Caco-2 (cell line): ENCODE results near the gene MAMDC4. TPM values are rescaled to one million over a fixed set of nuclear protein-coding genes. Genes with fewer than 3 reads are reported as not detected.

Experiments used
- BruUV-seq: library from RNA; stranded (reverse); fragments of 400-500 nt; replicated peaks from 2 replicates; lab custom pipeline; 2021; lab: Mats Ljungman, UMichigan
- CTCF ChIA-PET: fragments of 300-600 bp; sonication (Branson Sonifier 250); formaldehyde crosslinking; loops from one replicate; lab custom pipeline; 2022; ENCODE audit warnings: antibody characterized with exemption; lab: Charles Lee
- POLR2A ChIA-PET: fragments of 300-600 bp; sonication (Branson Sonifier 250); formaldehyde crosslinking; loops from one replicate; lab custom pipeline; 2022; ENCODE audit warnings: antibody characterized with exemption; lab: Charles Lee
- DNase-seq, 2 experiments: peaks; one replicate each; pipeline versions ENCODE4 v3.0.0 to v3.0.0-alpha.2; 2020 to 2022
- H3K27me3 ChIP-seq: replicated peaks from 2 replicates; pipeline ENCODE4 v1.6.0; 2011; ENCODE audit warnings: low read length; ENCODE audit not compliant: control insufficient read depth, insufficient read depth
- H3K36me3 ChIP-seq: 2 replicates; pipeline ENCODE4 v1.5.1; 2011; ENCODE audit warnings: low read length; ENCODE audit not compliant: control insufficient read depth, insufficient read depth
- H3K4me1 ChIP-seq: fragments of 250-450 bp; sonication (Bioruptor Pico); 2 replicates; pipeline ENCODE4 v1.5.1; 2020; ENCODE audit warnings: mild to moderate bottlenecking
- H3K4me3 ChIP-seq: 2 replicates; pipeline ENCODE4 v1.5.1; 2011; ENCODE audit warnings: low read depth, mild to moderate bottlenecking, control low read depth, low read length
- H3K9me3 ChIP-seq: fragments of 250-450 bp; sonication (Bioruptor Pico); 2 replicates; pipeline ENCODE4 v1.5.1; 2020; ENCODE audit warnings: mild to moderate bottlenecking, moderate library complexity
- H3K27ac Mint-ChIP-seq: one replicate; pipeline ENCODE4 v1.8.0; 2022; ENCODE audit warnings: mixed read lengths; ENCODE audit not compliant: unreplicated experiment
- H3K27me3 Mint-ChIP-seq: one replicate; pipeline ENCODE4 v1.8.0; 2022; ENCODE audit warnings: mixed read lengths; ENCODE audit not compliant: insufficient read depth, unreplicated experiment
- H3K36me3 Mint-ChIP-seq: one replicate; pipeline ENCODE4 v1.8.0; 2022; ENCODE audit warnings: mild to moderate bottlenecking, mixed read lengths; ENCODE audit not compliant: insufficient read depth, unreplicated experiment
- H3K4me1 Mint-ChIP-seq: one replicate; pipeline ENCODE4 v1.8.0; 2022; ENCODE audit warnings: low read depth, mixed read lengths; ENCODE audit not compliant: unreplicated experiment
- H3K4me3 Mint-ChIP-seq: one replicate; pipeline ENCODE4 v1.8.0; 2022; ENCODE audit warnings: mild to moderate bottlenecking, moderate library complexity, mixed read lengths; ENCODE audit not compliant: unreplicated experiment
- H3K9me3 Mint-ChIP-seq: one replicate; pipeline ENCODE4 v1.8.0; 2022; ENCODE audit warnings: mixed read lengths; ENCODE audit not compliant: unreplicated experiment
- CTCF ChIP-seq, 2 experiments: fragments of 200-600 bp in 1 of 2; IDR thresholded peaks; 1 replicate in 1 of 2; 2 replicates in 1 of 2; pipeline versions ENCODE4 v1.5.1 to v1.8.0; 2011 to 2022; ENCODE audit warnings: antibody characterized with exemption in 1 of 2, control low read depth in 1 of 2, inconsistent platforms in 1 of 2, low read depth in 1 of 2, low read length in 1 of 2, mild to moderate bottlenecking in 1 of 2, moderate library complexity in 1 of 2; ENCODE audit not compliant: insufficient read depth in 1 of 2, severe bottlenecking in 1 of 2, unreplicated experiment in 1 of 2
- intact Hi-C: fragments of 100-400 bp; cut with micrococcal nuclease; formaldehyde crosslinking; loops from one replicate; pipeline ENCODE4 v1.10.0; 2022; ENCODE audit not compliant: unreplicated experiment
- total RNA-seq: library from RNA; stranded (reverse); gene quantifications from 2 replicates; pipeline ENCODE4 v1.2.3, GENCODE V29; 2022

The MAMDC4 gene
- total RNA-seq, 1 experiment from 2014 or later: 8.8 TPM

GRCh38 chr9:136849960-136850865, 1.9 kb upstream of the MAMDC4 start:
- no peaks in the 10 kb centered on the region for H3K9me3 ChIP-seq
- H3K27ac Mint-ChIP-seq: peak overlapping the region; percentile 87
- no peaks in the 10 kb centered on the region for H3K27me3 Mint-ChIP-seq
- H3K27me3 ChIP-seq: no peaks in the 10 kb centered on the region
- peaks cover 8% of the 10 kb centered on the region; the same call in 1 of the 2 replicates for H3K4me1 ChIP-seq
- BruUV-seq: TSS peak; percentile 70
- POLR2A ChIA-PET: no interaction called here
- H3K4me3 Mint-ChIP-seq: peak overlapping the region; percentile 97
- no peak for TF ChIP-seq CTCF (IDR thresholded peaks at IDR 0.05; ENCODE audit: insufficient read depth in 1 of 2, low read depth in 1 of 2, low read length in 1 of 2, severe bottlenecking in 1 of 2, unreplicated experiment in 1 of 2)
- H3K9me3 Mint-ChIP-seq: no peaks in the 10 kb centered on the region
- no peaks in the 10 kb centered on the region for H3K4me1 Mint-ChIP-seq
- H3K36me3 Mint-ChIP-seq: peaks cover 67% of the 10 kb centered on the region
- H3K36me3 ChIP-seq: peaks cover 1% of the 10 kb centered on the region; the same call in 1 of the 2 replicates
- CTCF ChIA-PET: interaction anchor here (0.6 kb wide), 1 partner anchor 123 kb away, joined by 3 read pairs; no protein-coding TSS in a partner anchor
- no peak for DNase-seq
- peak overlapping the region; percentile 67 for H3K4me3 ChIP-seq
- intact Hi-C loops: loop anchor here (1.0 to 10.0 kb wide), 3 partner anchors 16 to 95 kb away; partner anchors contain the start of genes C8G, EDF1, FBXW5 and RABL6

- H3K4me3 Mint-ChIP-seq: peak overlapping the region; percentile 45
- H3K27me3 ChIP-seq: no peaks in the 10 kb centered on the region
- no peak overlapping the region for H3K4me3 ChIP-seq
- peaks cover 71% of the 10 kb centered on the region for H3K36me3 Mint-ChIP-seq
- ChIA-PET POLR2A (interaction anchor here (0.6 kb wide), 1 partner anchor 31 kb away, joined by 3 read pairs; no protein-coding TSS in a partner anchor), CTCF (no interaction called here)
- DNase-seq: no peak
- no peak for TF ChIP-seq CTCF (IDR thresholded peaks at IDR 0.05; ENCODE audit: insufficient read depth in 1 of 2, low read depth in 1 of 2, low read length in 1 of 2, severe bottlenecking in 1 of 2, unreplicated experiment in 1 of 2)
- intact Hi-C loops: no loop called here
- H3K36me3 ChIP-seq: peaks cover 1% of the 10 kb centered on the region; the same call in 1 of the 2 replicates
- no peaks in the 10 kb centered on the region for H3K9me3 Mint-ChIP-seq
- H3K27me3 Mint-ChIP-seq: no peaks in the 10 kb centered on the region
- no TSS peak for BruUV-seq
- H3K27ac Mint-ChIP-seq: peak overlapping the region; percentile 87
- no peaks in the 10 kb centered on the region for H3K4me1 Mint-ChIP-seq
- H3K9me3 ChIP-seq: no peaks in the 10 kb centered on the region
- H3K4me1 ChIP-seq: peaks cover 8% of the 10 kb centered on the region; the same call in 1 of the 2 replicates
Observed at GRCh38 chr9:136850866-136851775, 1.0 kb upstream of the MAMDC4 start.
